Measurements from ENCODE around the gene DOCK9.

DOCK9 gene

GRCh38 chr13:98977568-98978265 is at the start of gene DOCK9:
TSS of gene DOCK9 (minus strand) at chr13:98978064. CDS start at chr13:98977909, 155 bp downstream.
- peak; percentile 77 for DNase-seq (ENCODE audit: low spot score)

- DNase-seq (ENCODE audit: low spot score), result no peak
Observed at GRCh38 chr13:99027260-99027659, 49.4 kb upstream of the DOCK9 start.

DNA sequence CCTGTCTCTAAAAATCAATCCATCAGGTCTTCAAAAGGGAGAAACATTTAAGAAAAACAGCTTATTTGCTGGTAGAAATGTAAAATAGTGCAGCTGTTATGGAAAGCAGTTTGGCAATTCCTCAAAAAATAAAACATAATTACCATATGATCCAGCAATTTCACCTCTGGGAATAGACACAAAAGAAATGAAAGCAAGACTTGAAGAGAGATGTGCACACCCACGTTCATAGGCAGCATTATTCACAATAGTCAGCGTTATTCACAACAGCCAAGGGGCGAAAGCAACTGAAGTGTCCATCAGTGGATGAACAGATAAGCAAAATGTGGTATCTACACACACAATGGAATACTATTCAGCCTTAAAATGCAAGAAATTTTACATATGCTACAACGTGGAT is 45.1 kb upstream of the DOCK9 start:
- no peak for DNase-seq (ENCODE audit: low spot score)

DNA sequence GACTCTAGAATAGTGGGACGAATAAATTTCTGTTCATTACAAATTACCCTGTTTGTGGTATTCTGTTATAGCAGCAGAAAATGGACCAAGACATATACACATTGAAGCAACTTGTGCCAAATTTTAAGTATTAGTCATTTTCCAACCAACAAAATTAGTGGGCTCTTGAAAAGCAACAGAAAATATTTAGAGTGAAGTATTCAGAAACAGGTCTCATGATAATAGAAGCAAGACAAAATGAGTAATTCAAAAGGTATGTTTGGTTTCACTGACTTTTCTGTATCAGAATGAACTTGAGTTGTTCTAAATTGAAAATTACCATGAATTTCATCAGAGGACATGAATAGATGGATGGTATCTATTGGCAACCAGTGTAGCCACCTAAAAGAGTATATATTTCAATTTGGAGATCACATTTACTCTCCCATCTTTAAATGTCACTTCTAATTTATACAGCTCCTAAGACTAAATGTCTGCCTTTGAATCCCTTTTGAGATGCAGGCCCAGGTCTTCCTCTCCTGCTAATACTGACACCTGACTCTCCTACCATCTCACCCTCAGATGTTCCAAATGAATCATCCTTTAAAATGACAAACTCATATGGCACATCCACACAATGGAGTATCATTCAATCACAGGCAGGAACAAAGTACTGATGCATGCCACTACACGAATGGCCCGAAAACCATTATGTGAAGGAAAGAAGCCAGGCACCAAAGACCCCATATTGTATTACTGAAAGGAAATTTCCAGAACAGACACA is 40.7 kb upstream of the DOCK9 start:
- DNase-seq (ENCODE audit: low spot score), result no peak

- DNase-seq (ENCODE audit: low spot score), result no peak
Observed at GRCh38 chr13:99015606-99016490, 38.0 kb upstream of the DOCK9 start.

DNA sequence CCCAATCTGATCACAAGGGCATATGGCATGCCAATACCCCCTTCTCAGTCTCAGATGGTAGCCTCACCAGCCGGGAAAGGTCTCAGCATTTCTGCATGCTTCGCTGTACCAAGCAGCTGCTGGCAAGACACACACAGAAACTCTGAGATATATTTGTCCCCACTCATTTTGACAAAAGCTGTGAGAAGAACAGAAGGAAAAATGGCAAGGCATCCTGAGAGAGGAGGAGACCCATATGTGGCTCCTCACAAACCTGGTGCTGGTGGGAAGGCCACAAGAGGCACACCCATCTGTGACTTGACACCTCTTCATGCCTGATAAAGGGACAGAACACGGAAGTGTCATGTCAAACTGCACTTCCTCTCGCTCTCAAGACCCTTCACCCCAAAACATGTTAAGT is 36.7 kb upstream of the DOCK9 start:
- DNase-seq (ENCODE audit: low spot score), result no peak

- DNase-seq (ENCODE audit: low spot score), result no peak
Observed at GRCh38 chr13:99013951-99014350, 36.1 kb upstream of the DOCK9 start.

- DNase-seq (ENCODE audit: low spot score), result no peak
Observed at GRCh38 chr13:99012539-99012938, 34.7 kb upstream of the DOCK9 start.

GRCh38 chr13:99009987-99010551 is 32.2 kb upstream of the DOCK9 start:
- DNase-seq (ENCODE audit: low spot score), result no peak

GRCh38 chr13:99008577-99008976 is 30.7 kb upstream of the DOCK9 start:
- DNase-seq (ENCODE audit: low spot score), result no peak

DNA sequence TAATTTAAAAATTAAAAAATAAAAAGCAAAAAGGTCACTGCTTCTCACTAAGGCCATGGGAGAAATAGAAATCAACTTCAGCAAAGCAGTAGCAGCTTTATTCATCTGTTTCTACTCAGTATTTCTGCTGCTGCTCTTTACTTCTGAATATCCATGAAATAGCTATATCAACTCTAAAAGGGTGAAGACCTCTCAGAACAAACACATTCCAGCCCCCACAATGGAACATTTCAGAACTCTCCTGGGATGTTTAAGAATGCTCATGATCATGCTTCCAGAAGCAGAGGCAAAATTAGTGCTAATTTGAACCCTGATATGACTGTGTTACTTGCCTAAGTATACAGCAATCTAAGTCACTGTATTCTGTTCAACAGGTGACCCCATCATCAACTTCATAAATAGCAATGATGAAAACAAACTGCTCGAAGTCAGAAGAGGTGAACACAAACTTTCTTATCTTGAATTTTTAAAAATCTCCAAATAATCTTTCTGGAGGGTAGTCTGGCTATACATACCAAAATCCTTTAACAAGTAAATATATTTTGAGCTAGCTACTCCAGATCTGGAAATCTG is 29.6 kb upstream of the DOCK9 start:
- DNase-seq (ENCODE audit: low spot score), result no peak

DNA sequence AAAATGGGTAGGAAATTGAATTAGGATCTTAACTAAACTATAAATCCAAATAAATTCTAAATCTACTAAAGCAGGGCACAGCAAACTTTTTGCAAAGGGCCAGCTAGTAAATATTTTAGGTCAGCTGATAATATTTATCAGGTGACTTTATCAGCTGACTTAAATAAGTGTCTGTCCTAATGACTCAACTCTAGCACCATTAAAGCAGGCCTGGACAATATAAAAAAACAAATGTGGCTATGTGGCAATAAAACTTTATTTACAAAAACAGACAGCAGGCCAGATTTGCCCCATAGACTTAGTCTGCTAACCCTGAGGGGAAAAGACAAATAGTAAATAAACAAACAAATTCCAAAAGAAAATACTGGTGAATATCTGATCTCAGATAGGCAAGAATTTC is 27.7 kb upstream of the DOCK9 start:
- no peak for DNase-seq (ENCODE audit: low spot score)

- no peak for DNase-seq (ENCODE audit: low spot score)
Observed at GRCh38 chr13:99004978-99005377, 27.1 kb upstream of the DOCK9 start.

GRCh38 chr13:99003851-99004471 is 26.1 kb upstream of the DOCK9 start:
- no peak for DNase-seq (ENCODE audit: low spot score)

DNA sequence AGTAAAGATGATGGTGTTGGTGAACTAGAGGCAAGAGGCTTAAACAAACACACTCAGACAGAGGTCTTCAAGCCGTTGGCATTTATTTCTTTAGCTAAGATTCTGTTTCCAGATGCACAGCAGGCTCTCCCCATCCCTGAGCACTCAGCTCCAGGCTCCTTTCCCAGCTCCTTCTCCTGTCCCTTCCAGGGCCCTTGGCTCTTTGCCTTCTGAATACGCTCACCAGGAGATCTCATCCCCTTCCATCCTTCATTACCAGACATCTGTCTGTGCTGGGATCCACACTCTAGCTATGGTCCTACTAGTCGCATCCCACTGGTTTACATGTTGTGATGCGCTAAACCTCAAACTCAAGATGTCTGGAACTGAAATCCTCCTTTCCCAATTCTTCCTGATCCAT is 25.3 kb upstream of the DOCK9 start:
- no peak for DNase-seq (ENCODE audit: low spot score)

DNA sequence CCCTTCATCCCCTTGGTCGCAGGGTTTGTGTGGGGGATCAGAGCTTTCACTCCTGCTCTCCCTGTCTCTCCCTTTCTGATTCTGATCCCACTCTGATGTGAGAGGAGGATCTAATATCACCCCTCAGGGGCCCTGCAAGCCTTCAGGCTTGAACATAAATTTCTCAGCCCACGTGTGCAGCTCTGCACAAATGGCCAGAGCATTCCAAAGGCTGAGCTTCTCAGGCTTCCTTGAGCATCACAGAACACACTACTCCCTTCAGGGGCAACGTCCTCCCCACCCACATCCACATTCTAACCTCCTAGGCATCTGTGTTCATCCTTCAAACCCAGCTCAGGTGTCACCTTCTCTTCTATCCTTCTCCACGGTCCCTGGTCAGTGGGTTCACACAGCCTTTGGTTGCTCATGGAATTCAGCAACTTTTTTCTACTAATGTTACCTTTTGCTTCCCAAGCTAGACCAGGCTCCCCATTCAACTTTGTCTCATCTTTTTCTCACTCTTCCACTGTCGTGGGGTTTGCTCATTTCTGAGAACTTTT is 24.4 kb upstream of the DOCK9 start:
- no peak for DNase-seq (ENCODE audit: low spot score)

DNA sequence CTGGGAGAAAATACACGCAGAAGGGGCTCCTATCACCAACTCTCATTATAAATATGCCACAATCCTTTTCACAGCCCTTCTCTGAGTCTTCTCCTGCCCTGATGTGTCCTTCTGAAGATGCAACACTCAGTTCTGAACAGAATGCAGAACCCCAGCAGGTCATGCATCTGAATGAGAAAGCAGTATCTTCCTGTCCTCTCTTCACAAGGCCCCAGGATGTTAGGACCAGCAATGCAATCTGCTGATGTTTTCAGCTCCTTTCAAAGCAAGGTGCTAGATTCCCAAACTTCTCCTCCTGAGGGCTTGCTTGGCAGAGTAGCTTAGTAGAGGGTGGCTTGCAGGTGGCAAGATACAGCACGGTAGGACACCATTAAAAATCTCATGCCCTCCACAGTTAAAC is 22.3 kb upstream of the DOCK9 start:
- no peak for DNase-seq (ENCODE audit: low spot score)

DNA sequence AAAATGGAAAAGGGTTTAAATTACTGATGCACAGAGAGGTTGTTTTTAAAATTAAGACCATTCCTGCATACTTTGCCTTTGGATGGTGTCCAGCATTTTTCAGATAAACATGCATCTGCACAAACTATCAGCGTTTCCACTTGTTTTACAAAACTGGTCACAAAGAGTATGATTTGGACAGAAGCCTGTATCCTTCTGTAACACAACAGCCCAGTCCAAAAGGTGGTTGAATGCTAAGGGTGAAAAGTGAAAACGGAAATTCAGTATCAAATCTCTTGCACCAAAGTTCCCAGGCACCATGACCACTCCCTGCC is 21.7 kb upstream of the DOCK9 start:
- no peak for DNase-seq (ENCODE audit: low spot score)

DNA sequence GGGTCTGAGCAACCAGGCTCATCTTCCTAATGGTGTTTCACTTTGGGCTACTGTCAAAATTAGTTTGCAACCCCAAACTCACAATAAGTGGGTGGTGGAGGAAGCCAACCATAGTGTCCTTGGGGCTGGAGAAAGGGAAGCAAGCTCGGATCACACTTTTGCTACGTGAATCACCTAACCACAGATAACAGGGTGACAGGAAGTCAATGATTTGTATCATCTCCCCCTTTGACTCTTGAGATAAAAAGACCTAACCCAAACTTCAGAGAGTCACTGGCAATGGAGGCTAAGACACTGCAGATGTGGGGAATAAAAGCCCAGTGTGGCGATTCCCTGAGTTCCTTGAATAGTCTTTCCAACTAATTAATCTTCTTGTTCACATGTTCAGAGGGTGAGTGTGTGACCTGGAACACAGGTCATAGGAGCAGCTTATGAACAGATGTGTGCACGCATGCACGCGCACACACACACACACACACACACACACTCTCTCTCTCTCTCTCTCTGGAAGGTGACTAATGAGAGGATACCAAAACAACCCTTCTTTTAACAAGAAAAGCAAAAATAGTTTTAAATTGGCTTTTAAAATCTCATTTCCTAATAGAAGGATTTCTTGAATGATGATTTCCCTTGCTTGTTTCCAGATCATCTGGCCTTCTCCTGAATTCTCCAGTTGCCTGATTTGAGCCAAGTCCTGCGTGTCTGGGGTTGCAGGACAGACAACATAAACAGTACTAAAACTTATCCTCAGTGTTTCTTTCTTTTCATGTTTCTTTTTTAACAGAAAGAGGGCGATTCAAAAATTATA is 21.2 kb upstream of the DOCK9 start:
- no peak for DNase-seq (ENCODE audit: low spot score)
